ENCODE data around the gene CARTPT. TPM values are rescaled to one million over a fixed set of nuclear protein-coding genes. Genes with fewer than 3 reads are reported as not detected.

Gene CARTPT
- total RNA-seq, 4 donors from 2014 or later, result not detected

DNA sequence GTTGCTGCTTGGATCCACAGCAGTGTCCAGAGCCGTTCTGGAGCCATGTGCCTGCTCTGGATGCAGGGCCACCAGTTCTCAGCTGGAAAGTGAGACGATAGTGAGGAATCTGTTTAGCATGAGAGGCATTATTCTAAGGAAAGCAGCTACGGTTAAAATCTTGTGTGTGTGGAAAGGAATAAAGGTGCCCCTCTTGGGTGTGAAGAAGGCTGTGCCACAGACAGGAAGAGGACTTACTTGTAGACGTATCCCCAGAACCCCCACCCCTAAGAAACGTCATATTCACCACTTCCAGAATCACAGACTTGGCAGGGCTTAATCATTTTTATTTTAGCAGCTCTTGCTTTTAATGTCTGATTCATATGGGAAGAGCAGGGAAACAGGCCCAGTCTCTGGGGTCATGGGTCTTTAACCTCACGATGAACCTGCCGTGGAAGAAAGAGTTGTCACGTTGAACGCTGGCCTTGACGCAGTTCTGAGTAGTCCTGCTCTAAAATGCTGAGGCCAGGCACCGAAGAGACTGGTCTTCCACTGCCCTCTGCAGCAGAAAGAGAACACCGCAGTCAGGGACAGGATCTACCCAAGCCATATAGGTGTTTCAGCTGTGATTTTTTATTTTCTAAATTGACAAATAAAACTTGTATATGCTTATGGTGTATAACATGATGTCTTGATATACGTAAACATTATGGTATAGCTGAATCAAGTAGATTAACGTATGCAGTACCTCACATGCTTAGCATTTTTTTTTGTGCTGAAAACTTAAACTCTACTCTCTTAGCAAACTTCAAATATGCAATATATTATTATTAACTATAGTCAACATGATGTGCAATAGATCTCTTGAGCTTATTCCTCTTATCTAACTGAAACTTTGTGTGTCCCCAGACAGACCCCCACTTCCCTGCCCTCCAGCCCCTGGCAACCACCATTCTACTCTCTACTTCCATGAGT is 38.8 kb downstream of the CARTPT start:
- Histone ChIP-seq H3K36me3 (no peaks in the 10 kb centered on the region), H3K4me3 (peak overlapping the region in 3 of 4 donors; percentile 23 to 39 (median 27)), H3K27me3 (no peaks in the 10 kb centered on the region), H3K4me1 (peaks cover 0 to 6% of the 10 kb centered on the region in 2 donors), H3K9me3 (no peaks in the 10 kb centered on the region), H3K27ac (no peak overlapping the region)
- in situ Hi-C loops (cut with MboI; ENCODE audit: low sequenced_read_pairs in 4 of 4), result loop anchor here in 1 of 4 donors (25.0 kb wide), 1 partner anchor 296 kb away; the partner anchor contains the start of gene BDP1
- peak; percentile 12 to 61 (median 31) for TF ChIP-seq CTCF (IDR thresholded peaks at IDR 0.05 in 4 of 5, conservative IDR thresholded peaks at IDR 0.05 in 1 of 5)
- TF ChIP-seq POLR2A (IDR thresholded peaks at IDR 0.05), result no peak
- ATAC-seq (peak; percentile 80 to 93), DNase-seq (peak in 1 of 2 donors; percentile 23)
- intact Hi-C loops (cut with DNase I; ENCODE audit: low total_unique reads), result no loop called here

DNA sequence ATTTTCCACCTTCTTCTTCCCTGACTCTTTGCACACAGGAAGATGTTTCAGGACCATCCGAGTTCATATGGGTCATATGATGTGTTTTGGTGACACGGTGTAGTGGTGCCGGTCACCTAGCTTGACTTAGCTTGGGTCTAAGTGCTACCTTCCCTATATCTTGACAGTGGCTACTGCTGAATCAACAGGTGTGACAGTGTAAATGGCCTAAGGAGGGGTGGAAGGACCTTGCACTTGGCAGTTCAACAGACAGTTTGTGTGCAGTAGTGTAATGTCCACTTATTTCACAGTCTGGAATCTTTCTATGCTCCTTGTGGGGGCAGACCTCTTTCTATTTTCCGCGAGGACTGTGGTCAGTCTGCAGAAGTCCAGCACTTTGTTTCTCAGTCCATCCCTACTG is 43.8 kb downstream of the CARTPT start:
- in situ Hi-C loops (cut with MboI; ENCODE audit: low sequenced_read_pairs in 4 of 4), result loop anchor here in 1 of 4 donors (25.0 kb wide), 1 partner anchor 301 kb away; the partner anchor contains the start of gene BDP1
- no peak overlapping the region for H3K27ac ChIP-seq
- no peak for DNase-seq
- TF ChIP-seq POLR2A (IDR thresholded peaks at IDR 0.05) (no peak), CTCF (IDR thresholded peaks at IDR 0.05 in 4 of 5, conservative IDR thresholded peaks at IDR 0.05 in 1 of 5) (no peak)
- no peak overlapping the region for H3K4me3 ChIP-seq
- no peak for ATAC-seq
- H3K36me3 ChIP-seq, result no peaks in the 10 kb centered on the region
- H3K4me1 ChIP-seq, result peaks cover 2 to 5% of the 10 kb centered on the region in 2 donors
- intact Hi-C loops (cut with DNase I; ENCODE audit: low total_unique reads), result no loop called here
- H3K27me3 ChIP-seq, result no peaks in the 10 kb centered on the region
- no peaks in the 10 kb centered on the region for H3K9me3 ChIP-seq

GRCh38 chr5:71767661-71768060 is 48.6 kb downstream of the CARTPT start:
- no peak overlapping the region for H3K4me3 ChIP-seq
- no peak for DNase-seq
- intact Hi-C loops (cut with DNase I; ENCODE audit: low total_unique reads), result no loop called here
- peaks cover 4 to 6% of the 10 kb centered on the region in 2 donors for H3K4me1 ChIP-seq
- ATAC-seq, result peak; percentile 79 to 89
- H3K9me3 ChIP-seq, result no peaks in the 10 kb centered on the region
- no peak for TF ChIP-seq POLR2A (IDR thresholded peaks at IDR 0.05)
- TF ChIP-seq CTCF (IDR thresholded peaks at IDR 0.05 in 4 of 5, conservative IDR thresholded peaks at IDR 0.05 in 1 of 5), result no peak
- H3K27ac ChIP-seq, result no peak overlapping the region
- in situ Hi-C loops (cut with MboI; ENCODE audit: low sequenced_read_pairs in 4 of 4), result loop anchor here in 1 of 4 donors (25.0 kb wide), 1 partner anchor 305 kb away; the partner anchor contains the start of gene BDP1
- H3K27me3 ChIP-seq, result no peaks in the 10 kb centered on the region
- no peaks in the 10 kb centered on the region for H3K36me3 ChIP-seq

- H3K36me3 ChIP-seq, result no peaks in the 10 kb centered on the region
- intact Hi-C loops (cut with DNase I; ENCODE audit: low total_unique reads) (no loop called here), in situ Hi-C loops (cut with MboI; ENCODE audit: low sequenced_read_pairs in 4 of 4) (loop anchor here in 1 of 4 donors (25.0 kb wide), 1 partner anchor 307 kb away; the partner anchor contains the start of gene BDP1)
- no peak for DNase-seq
- ATAC-seq, result no peak
- TF ChIP-seq POLR2A (IDR thresholded peaks at IDR 0.05), result no peak
- no peak for TF ChIP-seq CTCF (IDR thresholded peaks at IDR 0.05 in 4 of 5, conservative IDR thresholded peaks at IDR 0.05 in 1 of 5)
- no peak overlapping the region for H3K4me3 ChIP-seq
- H3K9me3 ChIP-seq, result no peaks in the 10 kb centered on the region
- no peaks in the 10 kb centered on the region for H3K27me3 ChIP-seq
- peaks cover 4 to 6% of the 10 kb centered on the region in 2 donors for H3K4me1 ChIP-seq
- H3K27ac ChIP-seq, result no peak overlapping the region
Measured at GRCh38 chr5:71769287-71769686, 50.2 kb downstream of the CARTPT start.
